ENCODE results near the gene RRN3.
"Not testable (repeated sequence)": the region's sequence is repeated elsewhere in the genome, so short reads cannot be mapped to it uniquely, and the experiment has no call there.

Gene RRN3

DNA sequence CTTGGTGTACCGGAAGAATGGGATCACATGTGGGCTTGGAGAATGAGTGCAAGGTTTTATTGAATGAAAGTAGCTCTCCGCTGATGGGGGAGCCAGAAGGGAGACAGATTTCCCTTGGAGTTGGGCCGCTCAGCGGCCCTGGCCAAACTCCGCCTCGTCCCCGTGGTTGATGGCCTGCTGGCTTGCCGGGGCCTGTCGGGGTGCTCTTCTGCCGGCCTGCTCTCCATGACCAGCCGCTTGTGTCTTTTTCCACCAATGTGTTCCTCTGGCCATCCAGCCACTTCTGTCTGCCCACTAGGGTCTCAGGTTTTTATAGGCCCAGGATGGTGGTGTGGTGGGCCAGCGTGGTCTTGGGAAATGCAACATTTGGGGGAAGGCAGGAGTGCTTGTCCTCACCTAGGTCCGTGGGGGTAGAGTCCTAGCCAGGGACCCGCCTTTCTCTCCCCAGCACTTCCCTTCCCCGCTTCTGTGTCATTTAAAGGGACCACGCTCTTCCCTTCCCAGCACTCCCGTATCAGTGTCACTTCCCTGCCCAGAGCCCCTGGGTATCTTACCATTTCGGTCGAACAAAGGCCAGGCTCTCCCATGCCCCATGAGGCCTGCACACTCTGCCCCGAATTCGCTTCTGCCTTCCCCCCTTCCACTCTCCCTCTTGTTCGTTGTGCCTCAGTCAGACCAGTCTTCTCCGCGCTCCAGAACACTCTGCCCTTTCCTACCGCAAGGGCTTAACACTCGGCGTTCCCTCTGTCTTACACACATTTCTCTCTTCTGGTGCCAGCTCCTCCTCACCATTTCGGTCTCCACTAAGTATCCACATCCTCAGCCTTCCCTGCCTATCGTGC, 66.3 kb downstream of the RRN3 start:
- not testable (repeated sequence) for DNase-seq (ENCODE audit: low read depth)

DNA sequence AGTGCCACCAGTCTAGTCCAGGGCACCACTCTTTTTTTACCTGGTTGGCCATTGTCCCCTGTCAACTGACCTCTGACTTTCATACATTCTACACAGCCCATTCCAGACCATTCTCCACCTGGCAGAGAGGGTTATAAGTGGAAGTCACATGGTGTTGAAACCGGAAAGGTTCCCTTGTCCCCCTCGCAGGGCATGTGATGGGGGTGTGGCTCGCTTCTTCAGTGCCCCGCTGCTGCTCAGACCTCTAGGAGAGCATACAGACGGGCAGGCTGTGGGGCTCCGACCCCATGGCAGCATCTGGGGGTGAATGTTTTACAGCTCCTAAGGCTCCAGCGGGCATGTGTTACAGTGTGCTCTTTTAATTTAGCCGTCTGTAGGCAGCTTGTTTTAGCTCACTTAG, 67.0 kb downstream of the RRN3 start:
- not testable (repeated sequence) for DNase-seq (ENCODE audit: low read depth)

DNA sequence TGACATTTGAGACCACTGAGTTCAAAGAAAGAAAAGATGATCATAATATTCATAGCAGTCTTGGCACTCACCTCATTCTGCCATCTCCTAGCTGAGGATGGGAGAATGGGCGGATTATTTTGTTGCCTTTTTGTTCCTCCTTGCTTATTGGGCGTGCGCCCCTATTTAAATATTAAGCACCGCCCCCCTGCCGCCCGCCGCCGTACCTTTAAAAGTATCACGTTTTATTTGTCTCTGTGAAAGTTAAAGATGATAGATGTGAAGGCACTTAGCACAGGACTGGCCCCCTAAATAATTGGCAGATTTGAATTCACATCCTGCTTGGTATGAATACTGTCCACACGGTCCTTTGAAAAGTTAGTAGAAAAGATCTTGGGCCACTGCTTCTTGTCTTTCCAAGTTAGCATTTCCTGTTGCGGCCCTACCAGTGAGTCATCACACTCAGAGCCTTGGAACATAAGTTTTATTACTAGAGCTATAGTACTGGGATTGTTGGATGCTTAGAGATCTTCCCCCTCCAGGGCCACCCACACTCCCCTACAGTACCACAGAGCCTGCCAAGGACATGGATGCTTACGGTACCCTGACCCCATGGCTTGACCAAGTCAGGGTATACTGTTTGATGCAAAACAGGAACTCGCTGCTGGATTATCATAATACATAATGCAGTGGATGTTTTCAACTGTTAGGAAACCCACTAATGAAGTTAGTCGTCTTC, 68.7 kb downstream of the RRN3 start:
- peak; percentile 14 for DNase-seq (ENCODE audit: low read depth)

DNA sequence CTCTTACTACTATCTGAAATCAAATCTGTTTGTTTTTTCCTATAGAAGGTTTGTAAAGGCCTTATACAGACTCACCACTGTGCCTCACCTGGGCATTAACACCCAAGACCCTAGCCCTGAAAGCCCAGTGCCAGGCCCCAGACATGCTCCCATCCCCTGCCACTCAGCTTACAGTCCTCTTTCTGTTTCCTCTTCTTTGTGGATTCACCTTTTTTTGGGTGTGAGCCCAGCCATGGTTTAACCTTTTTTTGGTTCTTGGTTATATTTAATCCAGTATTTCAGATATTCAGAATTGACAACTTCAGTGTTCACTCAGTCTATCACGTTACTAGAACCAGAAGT, 69.2 kb downstream of the RRN3 start:
- not testable (repeated sequence) for DNase-seq (ENCODE audit: low read depth)

DNA sequence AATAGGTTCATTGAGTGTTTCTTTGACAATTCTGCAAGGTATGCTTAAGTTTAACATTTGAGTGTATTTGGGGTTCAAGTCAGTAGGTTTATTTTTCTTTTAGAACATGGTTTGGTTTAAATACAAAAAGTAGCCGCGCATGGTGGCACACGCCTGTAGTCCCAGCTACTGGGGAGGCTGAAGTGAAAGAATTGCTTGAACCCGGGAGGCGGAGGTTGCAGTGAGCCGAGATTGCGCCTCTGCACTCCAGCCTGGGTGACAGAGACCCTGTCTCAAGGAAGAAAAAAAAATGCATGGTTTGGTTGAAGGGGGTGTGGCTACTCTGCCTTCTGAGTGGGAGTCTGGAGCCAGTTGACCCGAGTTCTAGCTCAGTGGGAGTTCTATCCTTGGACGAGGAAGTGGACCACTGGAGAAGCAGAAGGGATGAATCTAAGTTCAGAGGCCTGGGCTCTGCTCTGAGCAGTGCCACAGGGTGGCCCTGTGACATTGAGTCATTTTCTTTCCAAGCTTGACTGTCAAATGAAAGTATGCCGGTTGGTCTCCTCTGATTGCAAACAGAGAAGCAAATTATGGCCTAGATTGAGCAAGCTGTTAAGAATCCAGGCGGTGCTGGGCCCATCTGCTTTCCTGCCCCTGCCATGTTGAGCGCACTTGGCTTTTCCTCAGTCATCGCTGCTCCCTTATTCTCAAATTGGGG, 70.5 kb downstream of the RRN3 start:
- peak; percentile 28 for DNase-seq (ENCODE audit: low read depth)

DNA sequence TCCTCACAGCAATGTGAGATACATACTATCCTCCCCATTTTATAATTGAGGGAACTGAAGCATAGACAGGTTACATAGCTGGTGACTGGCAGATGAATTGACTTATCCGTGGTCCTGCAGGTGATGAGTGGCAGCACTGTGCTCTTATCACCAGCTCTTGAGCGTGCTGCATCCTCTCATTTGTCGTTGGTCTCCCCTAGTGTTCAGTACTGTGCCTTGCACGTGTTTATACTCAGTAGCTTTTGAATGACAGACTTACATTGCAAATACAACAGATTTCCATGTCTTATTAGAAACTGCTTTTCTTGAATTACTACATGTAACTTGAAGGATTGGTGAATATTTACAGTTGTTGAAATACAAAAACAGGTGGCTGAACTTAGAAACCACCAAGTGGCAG, 71.9 kb downstream of the RRN3 start:
- DNase-seq (ENCODE audit: low read depth), result not testable (repeated sequence)

DNA sequence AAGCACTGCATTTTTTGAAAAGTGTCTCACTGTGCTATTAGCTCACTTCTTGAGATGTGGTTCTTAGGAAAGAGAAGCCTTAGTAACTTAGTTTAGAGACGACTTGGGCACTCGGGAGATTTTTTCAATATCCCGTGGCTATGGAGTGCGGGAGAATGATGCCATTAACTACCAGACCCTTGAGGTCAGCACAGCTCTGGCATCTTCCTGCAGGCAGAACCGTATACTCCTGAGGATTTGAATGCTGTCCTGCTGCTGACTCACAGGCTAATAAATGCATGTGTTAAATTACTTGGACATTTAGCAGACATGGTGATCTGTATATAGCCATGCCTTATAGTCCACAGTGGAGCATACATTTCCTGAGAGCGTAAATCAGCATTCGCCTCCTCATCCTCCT, 72.6 kb downstream of the RRN3 start:
- peak; percentile 28 for DNase-seq (ENCODE audit: low read depth)

DNA sequence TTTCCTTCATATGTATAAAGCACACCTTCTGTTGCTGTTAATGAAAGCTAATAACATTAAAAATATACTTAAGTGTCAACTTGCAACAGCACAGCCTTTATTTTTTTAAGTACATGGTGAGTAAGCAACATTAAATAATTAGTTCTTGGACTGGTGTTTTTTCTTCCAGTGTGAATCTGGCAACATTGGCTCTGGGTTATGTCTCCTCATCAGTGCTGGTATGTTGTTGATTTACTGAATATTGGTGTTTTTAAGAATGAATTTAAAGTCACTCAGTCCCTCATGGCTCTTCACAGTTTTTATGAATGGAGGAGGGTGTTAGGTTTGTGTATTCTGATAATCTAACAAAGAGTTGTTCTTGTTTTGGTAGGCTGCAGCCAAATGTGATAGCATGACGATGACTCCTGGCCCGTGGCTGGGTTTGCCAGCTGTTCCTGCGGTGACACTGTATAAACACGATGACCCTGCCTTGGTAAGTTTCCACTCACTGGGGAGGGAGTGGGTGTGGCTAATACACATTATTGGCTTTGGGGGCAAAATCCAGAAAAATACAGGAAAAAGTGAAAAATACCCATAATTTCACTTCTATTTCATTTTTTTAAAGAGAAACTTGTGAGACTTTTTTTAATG, 77.0 kb downstream of the RRN3 start:
- peak; percentile 13 for DNase-seq (ENCODE audit: low read depth)

DNA sequence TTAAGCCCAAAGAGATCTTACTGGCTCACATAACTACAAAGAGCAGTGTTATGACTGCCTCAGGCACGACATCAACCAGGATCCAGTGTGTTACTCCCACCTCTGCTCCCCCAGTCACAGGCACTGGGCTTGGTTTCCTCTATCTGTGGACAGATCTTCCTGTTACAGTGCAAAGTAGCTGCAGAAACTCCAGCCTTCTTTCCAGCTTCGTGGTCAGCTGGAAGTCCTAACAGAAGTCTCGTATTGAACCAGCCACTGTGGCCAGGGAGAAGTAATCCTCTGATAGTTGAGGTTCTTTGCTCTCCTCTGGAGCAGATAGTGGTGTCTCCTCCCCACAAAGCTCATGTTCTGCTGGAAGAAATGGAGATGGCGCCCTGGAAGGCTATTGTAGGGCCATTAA, 77.7 kb downstream of the RRN3 start:
- DNase-seq (ENCODE audit: low read depth), result not testable (repeated sequence)

DNA sequence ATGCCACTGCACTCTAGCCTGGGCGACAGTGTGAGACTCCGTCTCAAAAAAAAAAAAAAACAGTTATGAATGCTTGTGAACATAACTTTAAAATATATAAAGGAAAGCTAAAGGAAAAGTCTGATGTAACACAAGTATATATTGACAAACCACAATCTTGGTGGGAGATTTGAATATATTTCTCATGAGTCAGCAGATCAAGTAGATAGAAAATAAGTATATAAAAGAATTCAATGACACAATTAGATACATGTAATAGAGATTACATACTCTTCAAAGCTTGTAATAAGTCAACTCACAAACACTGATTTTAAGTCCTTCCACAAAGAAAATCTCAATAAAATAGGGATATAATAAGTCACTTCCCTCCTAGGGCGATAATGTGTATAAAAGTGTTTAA, 78.4 kb downstream of the RRN3 start:
- not testable (repeated sequence) for DNase-seq (ENCODE audit: low read depth)

DNA sequence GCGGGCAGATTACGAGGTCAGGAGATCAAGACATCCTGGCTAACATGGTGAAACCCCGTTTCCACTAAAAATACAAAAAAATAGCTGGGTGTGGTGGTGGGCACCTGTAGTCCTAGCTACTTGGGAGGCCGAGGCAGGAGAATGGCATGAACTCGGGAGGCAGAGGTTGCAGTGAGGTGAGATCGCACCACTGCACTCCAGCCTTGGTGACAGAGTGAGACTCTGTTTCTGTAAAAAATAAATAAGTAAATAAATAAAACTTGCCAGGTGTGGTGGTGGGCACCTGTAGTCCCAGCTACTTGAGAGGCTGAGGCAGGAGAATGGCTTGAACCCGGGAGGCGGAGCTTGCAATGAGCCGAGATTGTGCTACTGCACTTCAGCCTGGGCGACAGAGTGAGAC, 81.1 kb downstream of the RRN3 start:
- not testable (repeated sequence) for DNase-seq (ENCODE audit: low read depth)
